Right lobe of liver (tissue), 4 donors: ENCODE results near the gene PPDPF.

Source experiments
- POLR2A ChIP-seq: fragments of 450-650 bp; IDR thresholded peaks from one replicate; pipeline ENCODE4 v1.6.1; 2017; ENCODE audit warnings: antibody characterized with exemption, mild to moderate bottlenecking
- TF ChIP-seq, protein P1 (sequence below), 4 donors: fragments of 200-600 bp in 3 of 4; fragments of 450-650 bp in 1 of 4; IDR thresholded peaks; one replicate each; pipeline versions ENCODE4 v1.5.1 to v1.8.0; 2016 to 2022; ENCODE audit warnings: antibody characterized with exemption in 4 of 4, mild to moderate bottlenecking in 2 of 4
- donor health status: DM: no; HTN: no; CAD: no.
- donor health status: DM: no; HTN: no; CAD: no.
- donor health status: DM: no; HTN: yes; CAD: no.

DNA sequence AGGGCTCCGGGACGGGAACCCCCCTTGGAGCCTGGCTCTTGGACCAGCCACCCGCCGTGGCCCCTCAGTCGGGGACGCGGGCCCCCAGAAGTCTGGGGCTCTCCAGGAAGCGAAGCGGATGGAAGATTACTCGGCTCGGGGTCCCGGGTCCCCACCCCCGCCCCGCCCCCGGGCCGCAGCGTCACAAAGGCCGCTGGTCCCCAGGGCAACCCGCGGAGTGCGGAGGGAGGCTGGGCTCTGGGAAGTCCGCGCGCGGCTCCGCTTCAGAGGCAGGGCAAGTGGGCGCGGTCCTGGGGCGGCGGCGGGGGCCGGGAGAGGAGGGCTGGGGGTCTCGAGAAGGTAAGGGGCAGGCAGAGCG lies 33.3 kb downstream of the PPDPF start, which contains the start of gene FNDC11:
- TF ChIP-seq, protein P1, sequence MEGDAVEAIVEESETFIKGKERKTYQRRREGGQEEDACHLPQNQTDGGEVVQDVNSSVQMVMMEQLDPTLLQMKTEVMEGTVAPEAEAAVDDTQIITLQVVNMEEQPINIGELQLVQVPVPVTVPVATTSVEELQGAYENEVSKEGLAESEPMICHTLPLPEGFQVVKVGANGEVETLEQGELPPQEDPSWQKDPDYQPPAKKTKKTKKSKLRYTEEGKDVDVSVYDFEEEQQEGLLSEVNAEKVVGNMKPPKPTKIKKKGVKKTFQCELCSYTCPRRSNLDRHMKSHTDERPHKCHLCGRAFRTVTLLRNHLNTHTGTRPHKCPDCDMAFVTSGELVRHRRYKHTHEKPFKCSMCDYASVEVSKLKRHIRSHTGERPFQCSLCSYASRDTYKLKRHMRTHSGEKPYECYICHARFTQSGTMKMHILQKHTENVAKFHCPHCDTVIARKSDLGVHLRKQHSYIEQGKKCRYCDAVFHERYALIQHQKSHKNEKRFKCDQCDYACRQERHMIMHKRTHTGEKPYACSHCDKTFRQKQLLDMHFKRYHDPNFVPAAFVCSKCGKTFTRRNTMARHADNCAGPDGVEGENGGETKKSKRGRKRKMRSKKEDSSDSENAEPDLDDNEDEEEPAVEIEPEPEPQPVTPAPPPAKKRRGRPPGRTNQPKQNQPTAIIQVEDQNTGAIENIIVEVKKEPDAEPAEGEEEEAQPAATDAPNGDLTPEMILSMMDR (IDR thresholded peaks at IDR 0.05): no peak
- TF ChIP-seq POLR2A: no peak
